AG09309 (cell line): Measurements from ENCODE around the gene CRYGN.

Source experiments
- DNase-seq: peaks from one replicate; pipeline ENCODE4 v3.0.0-alpha.2; 2010; ENCODE audit warnings: low read depth
- H3K4me3 ChIP-seq: 2 replicates; pipeline ENCODE4 v1.5.1; 2011; ENCODE audit warnings: mild to moderate bottlenecking, low read depth, low read length, moderate library complexity; ENCODE audit not compliant: control insufficient read depth
- TF ChIP-seq, protein P1 (sequence below): IDR thresholded peaks from 2 replicates; pipeline ENCODE4 v1.5.1; 2011; ENCODE audit warnings: mild to moderate bottlenecking, low read depth, low read length, inconsistent platforms; ENCODE audit not compliant: insufficient read depth, control insufficient read depth; ENCODE audit errors: missing control alignments

The CRYGN gene

DNA sequence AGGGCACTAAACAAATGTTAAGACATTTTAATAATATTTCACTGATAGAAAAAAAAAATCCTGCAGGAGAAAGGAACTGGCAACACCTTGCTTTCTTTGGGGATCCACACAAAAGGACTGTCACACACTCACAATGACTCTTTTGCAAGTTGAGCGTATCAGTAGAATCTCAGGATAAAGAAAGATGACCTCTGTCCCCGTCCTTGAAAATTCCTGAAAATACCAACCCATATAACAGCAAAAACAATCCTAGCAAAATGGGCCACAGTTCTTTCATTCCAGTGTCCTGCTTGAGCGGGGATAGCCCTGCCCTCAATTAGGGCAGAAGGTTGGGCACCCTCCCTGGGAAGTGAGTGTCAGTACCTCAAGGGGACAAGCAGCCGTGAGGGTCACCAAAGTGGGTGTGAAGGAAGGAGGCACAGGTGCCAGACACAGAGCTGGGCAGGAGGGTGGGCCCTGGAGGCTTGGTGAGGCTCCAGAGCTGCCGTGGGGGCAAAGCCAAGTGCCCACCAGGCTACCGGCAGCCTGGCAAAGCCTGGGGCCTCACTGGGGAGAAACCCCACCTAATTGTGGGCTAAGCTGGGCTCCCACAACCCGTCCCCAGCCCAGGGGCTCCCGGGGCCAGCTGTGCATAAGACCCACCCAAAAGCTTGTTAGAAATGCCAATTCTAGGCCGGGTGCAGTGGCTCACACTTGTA lies 32.9 kb downstream of the CRYGN start:
- DNase-seq: no peak
- TF ChIP-seq, protein P1, sequence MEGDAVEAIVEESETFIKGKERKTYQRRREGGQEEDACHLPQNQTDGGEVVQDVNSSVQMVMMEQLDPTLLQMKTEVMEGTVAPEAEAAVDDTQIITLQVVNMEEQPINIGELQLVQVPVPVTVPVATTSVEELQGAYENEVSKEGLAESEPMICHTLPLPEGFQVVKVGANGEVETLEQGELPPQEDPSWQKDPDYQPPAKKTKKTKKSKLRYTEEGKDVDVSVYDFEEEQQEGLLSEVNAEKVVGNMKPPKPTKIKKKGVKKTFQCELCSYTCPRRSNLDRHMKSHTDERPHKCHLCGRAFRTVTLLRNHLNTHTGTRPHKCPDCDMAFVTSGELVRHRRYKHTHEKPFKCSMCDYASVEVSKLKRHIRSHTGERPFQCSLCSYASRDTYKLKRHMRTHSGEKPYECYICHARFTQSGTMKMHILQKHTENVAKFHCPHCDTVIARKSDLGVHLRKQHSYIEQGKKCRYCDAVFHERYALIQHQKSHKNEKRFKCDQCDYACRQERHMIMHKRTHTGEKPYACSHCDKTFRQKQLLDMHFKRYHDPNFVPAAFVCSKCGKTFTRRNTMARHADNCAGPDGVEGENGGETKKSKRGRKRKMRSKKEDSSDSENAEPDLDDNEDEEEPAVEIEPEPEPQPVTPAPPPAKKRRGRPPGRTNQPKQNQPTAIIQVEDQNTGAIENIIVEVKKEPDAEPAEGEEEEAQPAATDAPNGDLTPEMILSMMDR: no peak
- no peak overlapping the region for H3K4me3 ChIP-seq

DNA sequence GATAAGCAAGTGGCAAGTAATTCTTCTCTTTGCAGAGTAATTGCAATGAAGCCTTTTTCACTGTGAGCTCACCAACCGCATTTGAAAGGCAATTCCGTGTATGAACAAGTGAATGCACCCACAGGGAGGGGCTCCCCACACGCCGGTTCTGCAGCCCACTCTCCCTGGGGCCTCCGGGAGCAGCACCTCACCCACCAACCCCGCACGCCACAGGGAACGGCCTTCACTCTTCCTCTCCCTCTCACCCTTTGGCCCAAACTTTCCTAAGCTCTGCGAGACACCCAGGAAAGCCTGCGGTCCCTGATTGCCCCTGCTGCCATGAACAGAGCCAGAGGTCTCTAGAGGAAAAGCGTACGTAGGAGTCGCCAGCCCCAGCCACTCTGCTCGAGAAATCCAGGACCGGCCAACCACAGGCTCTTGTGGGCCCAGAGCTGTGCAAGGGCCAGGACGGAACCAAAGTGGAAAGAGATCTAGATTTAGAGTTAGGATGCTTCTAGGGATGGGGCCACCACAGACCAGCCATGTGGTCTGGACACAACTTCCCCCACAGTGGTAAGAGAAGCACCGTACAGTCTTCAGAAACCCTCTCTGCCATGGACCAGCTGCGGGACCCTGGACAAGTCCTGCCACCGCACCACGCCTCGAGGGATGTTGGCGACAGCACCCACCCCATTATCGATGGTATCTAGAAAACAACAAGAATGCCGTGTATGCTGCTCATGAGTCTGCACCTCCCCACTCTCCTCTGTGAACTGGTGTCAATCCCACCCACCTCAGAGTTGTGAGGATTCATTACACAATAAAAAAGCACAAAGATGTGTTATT lies 33.7 kb downstream of the CRYGN start:
- no peak for DNase-seq
- H3K4me3 ChIP-seq: no peak overlapping the region
- TF ChIP-seq, protein P1: no peak

DNA sequence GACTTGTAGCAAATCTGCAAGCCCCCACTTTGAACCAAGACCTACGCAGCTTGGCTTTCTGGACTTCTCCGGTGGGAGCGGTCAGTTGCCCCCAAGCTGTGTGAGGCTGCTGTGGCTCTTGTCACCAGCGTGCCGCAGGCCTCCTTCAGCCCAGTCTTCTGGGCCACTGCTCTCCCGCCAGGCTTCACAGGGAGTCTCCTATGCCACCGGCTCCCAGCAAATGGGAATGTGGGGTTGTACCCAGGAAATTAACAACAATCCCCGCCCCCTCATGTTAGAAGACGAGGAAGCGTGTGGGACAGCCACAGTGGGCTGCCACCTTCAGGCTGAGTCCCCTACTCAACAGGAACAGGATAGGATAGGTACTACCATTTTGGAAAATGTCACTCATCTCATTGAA lies 34.4 kb downstream of the CRYGN start:
- TF ChIP-seq, protein P1: no peak
- no peak for DNase-seq
- H3K4me3 ChIP-seq: no peak overlapping the region

DNA sequence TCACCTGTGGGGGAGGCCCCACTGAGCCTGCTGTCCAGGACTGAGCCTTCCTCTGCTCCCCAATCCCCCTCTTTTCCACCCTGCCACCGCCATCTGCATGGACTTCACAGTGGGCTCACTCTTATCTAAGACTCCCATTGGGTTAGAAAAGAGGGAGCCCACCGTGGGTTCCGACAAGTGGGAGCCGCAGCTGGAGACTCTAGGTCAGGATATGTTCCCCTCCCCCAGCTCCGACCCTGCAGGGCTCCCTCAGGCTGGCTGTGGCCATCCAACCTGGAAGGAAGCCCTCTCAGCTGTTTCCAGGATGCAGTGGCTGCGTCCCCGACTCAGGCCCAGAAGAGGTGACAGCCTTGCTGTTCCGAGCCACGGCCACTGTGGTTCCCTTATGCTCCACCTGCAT lies 34.9 kb downstream of the CRYGN start:
- TF ChIP-seq, protein P1: no peak
- DNase-seq: no peak
- H3K4me3 ChIP-seq: no peak overlapping the region

DNA sequence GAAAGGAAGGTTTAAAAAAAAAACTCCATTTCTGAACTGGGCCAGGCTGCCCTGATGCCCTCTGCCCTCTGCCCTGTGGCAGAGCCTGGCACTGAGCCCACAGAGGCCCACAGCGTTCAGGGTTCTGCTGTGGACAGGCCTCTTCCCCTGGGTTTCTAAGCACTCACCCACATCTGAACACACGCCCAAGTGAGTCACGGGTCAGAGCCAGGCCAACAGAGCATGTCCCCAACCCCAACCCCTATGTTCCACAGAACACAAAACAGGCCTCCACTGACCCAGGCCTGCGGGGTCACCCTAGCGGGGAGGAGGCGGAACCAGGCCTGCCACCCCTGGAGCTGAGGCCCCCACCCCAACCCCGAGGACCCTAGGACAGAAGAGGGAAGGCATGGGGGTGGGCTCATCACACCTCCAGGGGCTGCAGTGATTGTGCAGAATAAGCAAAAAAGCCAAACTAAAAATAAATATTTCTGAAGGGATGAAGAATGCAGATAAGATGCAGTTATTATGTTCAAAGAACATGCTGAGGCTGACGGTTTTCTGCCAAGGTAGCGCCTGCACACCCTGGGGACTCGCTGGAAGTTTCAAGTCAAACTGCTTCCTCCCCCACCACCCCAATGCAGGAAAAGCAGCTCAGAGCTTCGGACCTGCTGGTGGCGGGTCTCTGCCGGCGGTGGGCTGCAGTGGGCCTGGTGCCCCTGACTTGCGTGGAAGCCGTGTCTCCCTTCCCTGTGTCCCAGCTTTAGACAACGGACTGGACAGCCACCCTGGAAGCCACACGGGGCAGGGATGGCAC lies 35.5 kb downstream of the CRYGN start:
- no peak for DNase-seq
- H3K4me3 ChIP-seq: no peak overlapping the region

DNA sequence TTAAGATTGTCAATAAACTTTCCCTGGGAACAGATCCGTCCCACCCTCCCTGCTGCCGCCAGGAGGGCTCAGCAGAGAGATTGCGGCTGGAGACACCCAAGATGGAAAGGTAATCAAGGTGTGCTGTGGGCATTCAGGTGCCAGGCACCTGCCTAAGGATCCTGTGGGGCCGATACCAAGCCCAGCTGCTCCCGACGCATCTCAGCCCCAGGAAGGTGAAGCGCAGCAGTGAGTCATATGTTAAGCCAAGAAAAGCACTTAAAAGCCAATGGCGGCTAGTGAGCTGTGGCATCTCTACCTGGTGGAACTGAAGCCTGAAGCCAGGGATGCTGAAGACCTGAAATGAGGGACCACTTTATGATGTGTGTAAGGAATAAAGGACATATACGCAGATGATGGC lies 36.2 kb downstream of the CRYGN start:
- H3K4me3 ChIP-seq: no peak overlapping the region
- TF ChIP-seq, protein P1: no peak
- no peak for DNase-seq

More for the DNA sequence above, 35.5 kb downstream of the CRYGN start:
- TF ChIP-seq, protein P1: no peak
